Hepatocyte (in vitro differentiated cells): ENCODE results near the gene FCGR3A.
"Not testable (repeated sequence)": the region's sequence is repeated elsewhere in the genome, so short reads cannot be mapped to it uniquely, and the experiment has no call there.

Source experiments
- EZH2phosphoT487 ChIP-seq: fragments of 200-600 bp; sonication (generic); IDR thresholded peaks from one replicate; pipeline ENCODE4 v1.6.1; 2018; ENCODE audit warnings: antibody characterized with exemption, mild to moderate bottlenecking, low read depth, moderate library complexity; ENCODE audit not compliant: unreplicated experiment, severe bottlenecking
- TF ChIP-seq, protein P1 (sequence below): fragments of 200-600 bp; sonication (generic); IDR thresholded peaks from 2 replicates; pipeline ENCODE4 v1.5.1; 2016; ENCODE audit warnings: antibody characterized with exemption, mild to moderate bottlenecking; ENCODE audit not compliant: poor library complexity

DNA sequence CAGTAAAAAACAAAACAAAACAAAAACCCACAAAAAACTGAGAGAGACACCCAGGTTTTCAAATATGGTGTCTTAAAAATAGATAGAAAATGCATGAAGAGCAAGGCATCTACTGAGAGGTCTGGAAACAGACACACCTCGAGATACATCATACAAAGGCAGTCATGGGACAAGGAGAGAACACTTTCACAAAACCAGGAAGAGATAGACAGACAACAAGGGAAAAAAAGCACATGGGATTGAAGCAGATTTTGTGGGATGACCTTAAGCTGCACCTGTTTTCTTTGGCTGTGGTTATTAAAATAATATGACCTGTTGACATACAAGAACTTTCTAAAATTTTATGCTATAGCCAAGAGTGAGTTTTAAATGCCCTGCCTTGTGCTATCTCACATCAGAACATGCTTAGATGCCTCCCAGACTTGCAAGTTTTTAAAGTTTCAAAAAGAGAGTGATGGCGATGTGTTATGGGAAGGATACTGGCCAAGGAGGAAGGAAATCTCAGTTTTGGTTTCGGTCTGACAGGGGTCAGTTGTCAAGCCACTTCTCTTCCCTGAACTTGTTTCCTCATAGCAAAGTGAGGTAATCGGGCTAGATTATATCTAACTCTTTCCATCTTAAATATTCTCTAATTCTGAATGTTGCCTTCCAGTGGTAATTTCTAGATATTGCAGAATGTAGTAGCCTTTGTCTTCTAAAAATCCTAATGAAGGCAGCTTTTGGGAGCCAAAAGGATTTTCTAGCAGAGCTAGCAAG, 11.5 kb upstream of the FCGR3A start:
- TF ChIP-seq EZH2phosphoT487: not testable (repeated sequence)
- TF ChIP-seq, protein P1, sequence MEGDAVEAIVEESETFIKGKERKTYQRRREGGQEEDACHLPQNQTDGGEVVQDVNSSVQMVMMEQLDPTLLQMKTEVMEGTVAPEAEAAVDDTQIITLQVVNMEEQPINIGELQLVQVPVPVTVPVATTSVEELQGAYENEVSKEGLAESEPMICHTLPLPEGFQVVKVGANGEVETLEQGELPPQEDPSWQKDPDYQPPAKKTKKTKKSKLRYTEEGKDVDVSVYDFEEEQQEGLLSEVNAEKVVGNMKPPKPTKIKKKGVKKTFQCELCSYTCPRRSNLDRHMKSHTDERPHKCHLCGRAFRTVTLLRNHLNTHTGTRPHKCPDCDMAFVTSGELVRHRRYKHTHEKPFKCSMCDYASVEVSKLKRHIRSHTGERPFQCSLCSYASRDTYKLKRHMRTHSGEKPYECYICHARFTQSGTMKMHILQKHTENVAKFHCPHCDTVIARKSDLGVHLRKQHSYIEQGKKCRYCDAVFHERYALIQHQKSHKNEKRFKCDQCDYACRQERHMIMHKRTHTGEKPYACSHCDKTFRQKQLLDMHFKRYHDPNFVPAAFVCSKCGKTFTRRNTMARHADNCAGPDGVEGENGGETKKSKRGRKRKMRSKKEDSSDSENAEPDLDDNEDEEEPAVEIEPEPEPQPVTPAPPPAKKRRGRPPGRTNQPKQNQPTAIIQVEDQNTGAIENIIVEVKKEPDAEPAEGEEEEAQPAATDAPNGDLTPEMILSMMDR: not testable (repeated sequence)
